HEK293T (cell line): ENCODE measurements around the gene CASQ2.

Experiments used
- BHLHE40 ChIP-seq: fragments of 450-650 bp; IDR thresholded peaks from 2 replicates; pipeline ENCODE4 v1.6.1; 2016; ENCODE audit warnings: mild to moderate bottlenecking, moderate library complexity, borderline replicate concordance
- ELF4 ChIP-seq: fragments of 450-650 bp; IDR thresholded peaks from 2 replicates; pipeline ENCODE4 v1.6.1; 2017; ENCODE audit warnings: antibody characterized with exemption
- FOXA1 ChIP-seq: fragments of 450-650 bp; IDR thresholded peaks from 2 replicates; pipeline ENCODE4 v1.6.1; 2016; ENCODE audit warnings: mild to moderate bottlenecking
- FOXM1 ChIP-seq: fragments of 450-650 bp; IDR thresholded peaks from 2 replicates; pipeline ENCODE4 v1.6.1; 2017; ENCODE audit warnings: mild to moderate bottlenecking, borderline replicate concordance
- L3MBTL2 ChIP-seq: fragments of 450-650 bp; conservative IDR thresholded peaks from 2 replicates; pipeline ENCODE4 v1.6.1; 2016; ENCODE audit warnings: mild to moderate bottlenecking
- NFRKB ChIP-seq: fragments of 450-650 bp; IDR thresholded peaks from 2 replicates; pipeline ENCODE4 v1.6.1; 2016; ENCODE audit warnings: mild to moderate bottlenecking, moderate library complexity
- SP1 ChIP-seq: fragments of 450-650 bp; IDR thresholded peaks from 2 replicates; pipeline ENCODE4 v1.6.1; 2017

GRCh38 chr1:115661157-115661556, 107.4 kb downstream of the CASQ2 start:
- no peak for TF ChIP-seq SP1
- TF ChIP-seq L3MBTL2, result no peak
- TF ChIP-seq FOXM1, result no peak
- no peak for TF ChIP-seq FOXA1
- no peak for TF ChIP-seq BHLHE40
- TF ChIP-seq ELF4, result no peak
- TF ChIP-seq NFRKB, result no peak
